ENCODE measurements around the gene TIAM2.

Gene TIAM2

GRCh38 chr6:155120034-155120433, 124.9 kb downstream of the TIAM2 start:
- no peak overlapping the region for H3K27ac ChIP-seq (ENCODE audit: low read depth, low read length)
- peaks cover 0 to 7% (median 0%) of the 10 kb centered on the region in 5 donors for H3K4me1 ChIP-seq (ENCODE audit: control insufficient read depth in 5 of 5, insufficient read depth in 5 of 5, low read length in 5 of 5)
- no peaks in the 10 kb centered on the region for H3K9me3 ChIP-seq (ENCODE audit: control insufficient read depth in 5 of 5, low read length in 5 of 5)
- H3K27me3 ChIP-seq (ENCODE audit: control insufficient read depth in 5 of 5, insufficient read depth in 4 of 5, low read length in 5 of 5) = no peaks in the 10 kb centered on the region
- H3K36me3 ChIP-seq (ENCODE audit: control insufficient read depth in 5 of 5, insufficient read depth in 5 of 5, low read length in 5 of 5) = no peaks in the 10 kb centered on the region
- H3K9ac ChIP-seq (ENCODE audit: low read length in 5 of 5) = no peak overlapping the region
- no peak overlapping the region for H3K4me3 ChIP-seq (ENCODE audit: low read depth in 1 of 5, low read length in 5 of 5)

- Histone ChIP-seq H3K9me3 (ENCODE audit: control insufficient read depth in 5 of 5, low read length in 5 of 5) (no peaks in the 10 kb centered on the region), H3K9ac (ENCODE audit: low read length in 5 of 5) (no peak overlapping the region), H3K4me1 (ENCODE audit: control insufficient read depth in 5 of 5, insufficient read depth in 5 of 5, low read length in 5 of 5) (peaks cover 0 to 7% (median 0%) of the 10 kb centered on the region in 5 donors), H3K4me3 (ENCODE audit: low read depth in 1 of 5, low read length in 5 of 5) (no peak overlapping the region), H3K27me3 (ENCODE audit: control insufficient read depth in 5 of 5, insufficient read depth in 4 of 5, low read length in 5 of 5) (no peaks in the 10 kb centered on the region), H3K36me3 (ENCODE audit: control insufficient read depth in 5 of 5, insufficient read depth in 5 of 5, low read length in 5 of 5) (no peaks in the 10 kb centered on the region), H3K27ac (ENCODE audit: low read depth, low read length) (no peak overlapping the region)
Measured at GRCh38 chr6:155121294-155121693, 126.2 kb downstream of the TIAM2 start.

- no peak overlapping the region for H3K4me3 ChIP-seq (ENCODE audit: low read depth in 1 of 5, low read length in 5 of 5)
- H3K27me3 ChIP-seq (ENCODE audit: control insufficient read depth in 5 of 5, insufficient read depth in 4 of 5, low read length in 5 of 5) = no peaks in the 10 kb centered on the region
- no peak overlapping the region for H3K27ac ChIP-seq (ENCODE audit: low read depth, low read length)
- H3K9ac ChIP-seq (ENCODE audit: low read length in 5 of 5) = no peak overlapping the region
- no peaks in the 10 kb centered on the region for H3K36me3 ChIP-seq (ENCODE audit: control insufficient read depth in 5 of 5, insufficient read depth in 5 of 5, low read length in 5 of 5)
- no peaks in the 10 kb centered on the region for H3K9me3 ChIP-seq (ENCODE audit: control insufficient read depth in 5 of 5, low read length in 5 of 5)
- H3K4me1 ChIP-seq (ENCODE audit: control insufficient read depth in 5 of 5, insufficient read depth in 5 of 5, low read length in 5 of 5) = peaks cover 0 to 7% (median 0%) of the 10 kb centered on the region in 5 donors
Measured at GRCh38 chr6:155121699-155122098, 126.6 kb downstream of the TIAM2 start.

DNA sequence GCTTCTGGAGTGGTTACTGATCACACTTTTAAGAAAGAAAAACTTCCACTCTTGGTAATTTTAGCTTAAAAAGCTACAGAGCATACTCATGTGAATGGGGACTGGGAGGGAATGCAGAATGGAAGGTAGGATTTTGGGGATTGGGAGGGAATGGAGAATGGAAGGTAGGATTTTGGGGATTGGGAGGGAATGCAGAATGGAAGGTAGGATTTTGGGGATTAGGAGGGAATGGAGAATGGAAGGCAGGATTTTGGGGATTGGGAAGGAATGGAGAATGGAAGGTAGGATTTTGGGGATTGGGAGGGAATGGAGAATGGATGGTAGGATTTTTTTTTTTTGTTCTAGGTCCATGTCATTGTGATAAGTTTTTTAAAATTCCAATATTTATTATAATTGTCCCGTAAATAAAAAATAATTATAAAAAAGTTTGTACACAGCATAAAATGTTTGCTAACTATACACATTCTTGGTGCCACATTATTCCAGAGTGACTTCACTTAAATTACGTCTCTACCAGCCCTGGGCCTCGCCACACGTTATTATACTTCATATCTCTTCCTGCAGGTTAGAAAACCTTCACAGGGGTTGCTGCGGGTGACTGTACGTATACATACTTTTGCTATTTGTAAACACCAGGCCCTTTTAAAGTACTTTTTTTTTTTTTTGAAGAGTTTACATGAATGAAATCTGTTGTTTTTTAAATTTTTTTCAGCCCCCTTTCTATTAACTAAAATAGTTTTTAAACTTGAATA, 127.3 kb downstream of the TIAM2 start:
- Histone ChIP-seq H3K9me3 (ENCODE audit: control insufficient read depth in 5 of 5, low read length in 5 of 5) (no peaks in the 10 kb centered on the region), H3K27me3 (ENCODE audit: control insufficient read depth in 5 of 5, insufficient read depth in 4 of 5, low read length in 5 of 5) (no peaks in the 10 kb centered on the region), H3K4me3 (ENCODE audit: low read depth in 1 of 5, low read length in 5 of 5) (no peak overlapping the region), H3K27ac (ENCODE audit: low read depth, low read length) (no peak overlapping the region), H3K36me3 (ENCODE audit: control insufficient read depth in 5 of 5, insufficient read depth in 5 of 5, low read length in 5 of 5) (no peaks in the 10 kb centered on the region), H3K4me1 (ENCODE audit: control insufficient read depth in 5 of 5, insufficient read depth in 5 of 5, low read length in 5 of 5) (peaks cover 0 to 7% (median 0%) of the 10 kb centered on the region in 5 donors), H3K9ac (ENCODE audit: low read length in 5 of 5) (no peak overlapping the region)

DNA sequence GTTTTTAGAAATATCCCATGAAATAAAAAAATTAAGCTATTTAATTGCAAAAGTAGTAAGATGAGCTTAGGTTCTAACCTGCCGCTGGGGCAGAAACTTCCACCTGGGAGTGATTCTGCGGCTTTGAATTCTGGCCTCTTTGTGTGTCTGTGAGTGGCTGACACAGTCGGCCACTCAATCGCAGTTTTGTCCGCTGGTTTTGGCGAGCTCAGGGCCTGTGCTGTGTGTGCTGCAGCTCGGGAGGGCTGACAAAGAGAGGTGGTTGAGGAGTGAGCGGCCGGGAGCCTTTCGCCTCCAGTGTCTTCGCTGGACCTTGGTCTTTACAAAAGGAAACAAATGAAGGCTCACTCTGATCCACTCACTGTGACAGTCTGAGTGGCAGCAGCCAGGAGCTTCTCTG, 128.4 kb downstream of the TIAM2 start:
- H3K4me1 ChIP-seq (ENCODE audit: control insufficient read depth in 5 of 5, insufficient read depth in 5 of 5, low read length in 5 of 5) = peaks cover 0 to 7% (median 0%) of the 10 kb centered on the region in 5 donors
- H3K27ac ChIP-seq (ENCODE audit: low read depth, low read length) = no peak overlapping the region
- H3K9ac ChIP-seq (ENCODE audit: low read length in 5 of 5) = no peak overlapping the region
- no peaks in the 10 kb centered on the region for H3K36me3 ChIP-seq (ENCODE audit: control insufficient read depth in 5 of 5, insufficient read depth in 5 of 5, low read length in 5 of 5)
- H3K4me3 ChIP-seq (ENCODE audit: low read depth in 1 of 5, low read length in 5 of 5) = no peak overlapping the region
- H3K9me3 ChIP-seq (ENCODE audit: control insufficient read depth in 5 of 5, low read length in 5 of 5) = no peaks in the 10 kb centered on the region
- H3K27me3 ChIP-seq (ENCODE audit: control insufficient read depth in 5 of 5, insufficient read depth in 4 of 5, low read length in 5 of 5) = no peaks in the 10 kb centered on the region

DNA sequence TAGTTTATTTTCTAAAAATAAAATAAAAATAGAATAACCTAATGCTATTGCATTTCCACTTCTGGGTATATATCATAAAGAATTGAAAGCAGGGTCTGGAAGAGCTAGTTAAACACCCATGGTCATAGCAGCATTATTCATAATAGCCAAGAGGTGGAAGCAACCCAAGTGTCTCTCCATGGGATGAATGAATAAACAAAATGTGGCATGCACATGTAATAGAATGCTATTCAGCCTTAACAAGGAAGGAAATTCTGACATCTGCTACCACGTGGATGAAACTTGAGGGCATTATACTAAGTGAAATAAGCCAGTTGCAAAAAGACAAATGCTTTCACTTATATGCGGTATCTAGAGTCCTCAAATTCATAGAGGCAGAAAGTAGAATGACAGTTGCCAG, 130.8 kb downstream of the TIAM2 start:
- Histone ChIP-seq H3K27me3 (ENCODE audit: control insufficient read depth in 5 of 5, insufficient read depth in 4 of 5, low read length in 5 of 5) (no peaks in the 10 kb centered on the region), H3K36me3 (ENCODE audit: control insufficient read depth in 5 of 5, insufficient read depth in 5 of 5, low read length in 5 of 5) (no peaks in the 10 kb centered on the region), H3K27ac (ENCODE audit: low read depth, low read length) (no peak overlapping the region), H3K9ac (ENCODE audit: low read length in 5 of 5) (no peak overlapping the region), H3K9me3 (ENCODE audit: control insufficient read depth in 5 of 5, low read length in 5 of 5) (no peaks in the 10 kb centered on the region), H3K4me1 (ENCODE audit: control insufficient read depth in 5 of 5, insufficient read depth in 5 of 5, low read length in 5 of 5) (peaks cover 0 to 7% (median 0%) of the 10 kb centered on the region in 5 donors), H3K4me3 (ENCODE audit: low read depth in 1 of 5, low read length in 5 of 5) (no peak overlapping the region)

DNA sequence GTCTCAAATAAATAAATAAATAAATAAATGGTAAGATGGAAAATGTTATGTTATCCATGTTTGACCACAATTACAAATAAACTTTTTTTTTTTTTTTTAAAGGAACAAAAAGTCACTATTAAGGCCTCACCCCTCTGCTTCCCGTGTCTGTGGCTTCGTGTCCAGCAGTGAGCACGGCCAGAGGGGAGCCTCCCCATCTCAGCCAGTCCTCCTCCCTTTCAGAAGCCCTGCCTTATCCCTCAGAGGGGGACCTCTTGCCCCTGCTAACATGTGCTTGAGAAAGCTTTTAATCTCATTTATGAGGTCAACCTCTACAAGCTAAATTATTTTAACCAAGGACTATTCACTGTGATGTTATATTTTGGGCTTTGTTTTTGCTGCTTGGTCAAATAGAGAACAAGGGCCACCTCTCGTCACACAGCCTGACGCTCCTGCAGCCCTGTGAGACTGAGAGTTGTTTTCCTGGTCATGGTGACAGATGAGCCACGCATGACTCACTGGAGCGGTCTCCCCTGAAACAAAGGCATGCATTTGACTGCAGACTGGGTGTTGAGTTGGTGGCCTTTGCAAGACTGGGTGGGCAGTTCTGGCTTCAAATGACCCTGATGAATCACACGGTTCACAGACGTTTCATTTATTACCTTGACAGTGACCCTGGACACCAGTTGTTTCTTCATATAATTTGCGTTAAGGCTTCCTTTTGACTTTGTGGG, 131.8 kb downstream of the TIAM2 start:
- Histone ChIP-seq H3K9ac (ENCODE audit: low read length in 5 of 5) (no peak overlapping the region), H3K27ac (ENCODE audit: low read depth, low read length) (no peak overlapping the region), H3K27me3 (ENCODE audit: control insufficient read depth in 5 of 5, insufficient read depth in 4 of 5, low read length in 5 of 5) (no peaks in the 10 kb centered on the region), H3K36me3 (ENCODE audit: control insufficient read depth in 5 of 5, insufficient read depth in 5 of 5, low read length in 5 of 5) (no peaks in the 10 kb centered on the region), H3K4me1 (ENCODE audit: control insufficient read depth in 5 of 5, insufficient read depth in 5 of 5, low read length in 5 of 5) (no peaks in the 10 kb centered on the region), H3K9me3 (ENCODE audit: control insufficient read depth in 5 of 5, low read length in 5 of 5) (no peaks in the 10 kb centered on the region), H3K4me3 (ENCODE audit: low read depth in 1 of 5, low read length in 5 of 5) (no peak overlapping the region)

- Histone ChIP-seq H3K36me3 (ENCODE audit: control insufficient read depth in 5 of 5, insufficient read depth in 5 of 5, low read length in 5 of 5) (no peaks in the 10 kb centered on the region), H3K9ac (ENCODE audit: low read length in 5 of 5) (no peak overlapping the region), H3K4me1 (ENCODE audit: control insufficient read depth in 5 of 5, insufficient read depth in 5 of 5, low read length in 5 of 5) (no peaks in the 10 kb centered on the region), H3K4me3 (ENCODE audit: low read depth in 1 of 5, low read length in 5 of 5) (no peak overlapping the region), H3K9me3 (ENCODE audit: control insufficient read depth in 5 of 5, low read length in 5 of 5) (no peaks in the 10 kb centered on the region), H3K27me3 (ENCODE audit: control insufficient read depth in 5 of 5, insufficient read depth in 4 of 5, low read length in 5 of 5) (no peaks in the 10 kb centered on the region), H3K27ac (ENCODE audit: low read depth, low read length) (no peak overlapping the region)
Measured at GRCh38 chr6:155128977-155129376, 133.9 kb downstream of the TIAM2 start.

- no peaks in the 10 kb centered on the region for H3K4me1 ChIP-seq (ENCODE audit: control insufficient read depth in 5 of 5, insufficient read depth in 5 of 5, low read length in 5 of 5)
- H3K27ac ChIP-seq (ENCODE audit: low read depth, low read length) = no peak overlapping the region
- no peaks in the 10 kb centered on the region for H3K9me3 ChIP-seq (ENCODE audit: control insufficient read depth in 5 of 5, low read length in 5 of 5)
- no peaks in the 10 kb centered on the region for H3K36me3 ChIP-seq (ENCODE audit: control insufficient read depth in 5 of 5, insufficient read depth in 5 of 5, low read length in 5 of 5)
- no peak overlapping the region for H3K9ac ChIP-seq (ENCODE audit: low read length in 5 of 5)
- no peaks in the 10 kb centered on the region for H3K27me3 ChIP-seq (ENCODE audit: control insufficient read depth in 5 of 5, insufficient read depth in 4 of 5, low read length in 5 of 5)
- H3K4me3 ChIP-seq (ENCODE audit: low read depth in 1 of 5, low read length in 5 of 5) = no peak overlapping the region
Measured at GRCh38 chr6:155129744-155130143, 134.6 kb downstream of the TIAM2 start.

DNA sequence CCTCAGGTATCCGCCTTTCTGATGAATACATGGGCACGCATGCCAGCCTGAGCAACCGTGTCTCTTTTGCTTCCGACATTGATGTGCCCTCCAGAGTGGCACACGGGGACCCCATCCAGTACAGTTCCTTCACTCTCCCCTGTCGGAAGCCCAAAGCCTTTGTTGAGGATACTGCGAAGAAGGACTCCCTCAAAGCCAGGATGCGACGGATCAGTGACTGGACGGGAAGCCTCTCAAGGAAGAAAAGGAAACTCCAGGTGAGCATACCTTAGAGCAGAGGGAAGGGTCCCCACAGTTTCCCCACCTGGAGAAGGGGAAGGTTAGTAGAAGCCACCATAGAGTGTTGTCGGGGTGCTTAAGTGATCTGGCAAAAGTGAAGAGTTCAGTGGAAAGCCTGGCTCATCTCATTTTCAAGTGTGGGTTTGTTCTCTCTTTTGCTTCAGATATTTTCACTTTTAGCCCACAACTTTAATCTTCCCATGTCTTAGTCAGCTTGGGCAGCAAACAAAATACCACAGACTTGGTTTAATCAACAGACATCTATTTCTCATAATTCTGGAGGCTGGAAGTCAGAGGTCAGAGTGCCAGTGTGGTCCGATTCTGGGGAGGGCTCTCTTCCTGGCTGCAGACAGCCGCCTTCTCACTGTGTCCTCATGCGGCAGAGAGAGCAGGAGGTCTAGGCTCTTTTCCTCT, 135.2 kb downstream of the TIAM2 start:
- Histone ChIP-seq H3K4me1 (ENCODE audit: control insufficient read depth in 5 of 5, insufficient read depth in 5 of 5, low read length in 5 of 5) (no peaks in the 10 kb centered on the region), H3K9ac (ENCODE audit: low read length in 5 of 5) (no peak overlapping the region), H3K36me3 (ENCODE audit: control insufficient read depth in 5 of 5, insufficient read depth in 5 of 5, low read length in 5 of 5) (no peaks in the 10 kb centered on the region), H3K27me3 (ENCODE audit: control insufficient read depth in 5 of 5, insufficient read depth in 4 of 5, low read length in 5 of 5) (no peaks in the 10 kb centered on the region), H3K9me3 (ENCODE audit: control insufficient read depth in 5 of 5, low read length in 5 of 5) (no peaks in the 10 kb centered on the region), H3K27ac (ENCODE audit: low read depth, low read length) (no peak overlapping the region), H3K4me3 (ENCODE audit: low read depth in 1 of 5, low read length in 5 of 5) (no peak overlapping the region)

Data from subcutaneous abdominal adipose tissue (tissue), 5 donors.